ENCODE results near the gene UACA. TPM values are rescaled to one million over a fixed set of nuclear protein-coding genes. Genes with fewer than 3 reads are reported as not detected.
A peak's percentile ranks its signal among the peaks of the same experiment; 100 is the strongest.

The UACA gene
- total and polyA plus RNA-seq, 4 experiments from 2014 or later = 0.15 to 0.40 (median 0.28) TPM; not detected in 1

DNA sequence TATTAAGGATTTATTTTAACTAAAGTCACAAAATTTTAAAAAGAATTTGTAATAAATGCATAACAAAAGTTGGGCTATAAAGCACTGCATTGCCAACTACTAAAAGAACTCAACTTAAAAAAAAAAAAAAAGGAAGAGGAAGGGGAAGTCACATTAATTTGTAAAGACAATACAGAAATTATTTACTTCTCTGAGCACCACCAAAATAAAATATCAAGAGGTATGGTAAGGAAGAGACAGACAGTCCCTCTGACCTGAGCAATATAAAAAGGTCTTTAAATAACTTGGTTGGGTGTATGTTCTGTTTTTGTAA is 83.5 kb downstream of the UACA start:
- Mint-ChIP-seq H3K36me3 (no peaks in the 10 kb centered on the region), H3K4me3 (no peak overlapping the region), H3K27me3 (peaks cover 11 to 13% of the 10 kb centered on the region in 2 donors), H3K9me3 (no peaks in the 10 kb centered on the region), H3K4me1 (peaks cover 2 to 4% (median 3%) of the 10 kb centered on the region in 4 donors), H3K27ac (no peak overlapping the region)
- no peak overlapping the region for H3K4me3 ChIP-seq (ENCODE audit: low read length in 2 of 2)
- H3K9me3 ChIP-seq (ENCODE audit: control insufficient read depth in 1 of 2, low read length in 2 of 2) = no peaks in the 10 kb centered on the region
- H3K36me3 ChIP-seq (ENCODE audit: insufficient read depth, low read length) = no peaks in the 10 kb centered on the region
- no peaks in the 10 kb centered on the region for H3K4me1 ChIP-seq (ENCODE audit: insufficient read depth, low read length)
- H3K27me3 ChIP-seq (ENCODE audit: insufficient read depth, low read length) = peaks cover 3% of the 10 kb centered on the region
- ChIA-PET CTCF (ENCODE audit: partially characterized antibody) (interaction anchor here (0.8 to 5.3 kb wide), 6 partner anchors 11 to 133 kb away, joined by 3 to 65 read pairs (median 3); no protein-coding TSS in a partner anchor), POLR2A (ENCODE audit: partially characterized antibody) (no interaction called here)
- DNase-seq = no peak
- H3K27ac ChIP-seq (ENCODE audit: low read depth, low read length) = no peak overlapping the region
- intact Hi-C loops (cut with micrococcal nuclease) = loop anchor here (10.0 kb wide), 2 partner anchors 45 to 125 kb away; no protein-coding TSS in a partner anchor

GRCh38 chr15:70672081-70672480 is 91.3 kb downstream of the UACA start:
- peak overlapping the region in 5 of 7 donors; percentile 12 to 82 (median 16) for H3K27ac Mint-ChIP-seq
- Histone ChIP-seq H3K9me3 (ENCODE audit: control insufficient read depth in 1 of 2, low read length in 2 of 2) (no peaks in the 10 kb centered on the region), H3K27ac (ENCODE audit: low read depth, low read length) (no peak overlapping the region), H3K27me3 (ENCODE audit: insufficient read depth, low read length) (no peaks in the 10 kb centered on the region), H3K4me3 (ENCODE audit: low read length in 2 of 2) (no peak overlapping the region), H3K4me1 (ENCODE audit: insufficient read depth, low read length) (peaks cover 26% of the 10 kb centered on the region), H3K36me3 (ENCODE audit: insufficient read depth, low read length) (no peaks in the 10 kb centered on the region)
- CTCF ChIA-PET (ENCODE audit: partially characterized antibody) = interaction anchor here (2.7 to 4.2 kb wide), 3 partner anchors 10 to 140 kb away, joined by 15 to 43 read pairs (median 17); no protein-coding TSS in a partner anchor
- peak in 4 of 5 donors; percentile 68 to 78 (median 72) for DNase-seq
- intact Hi-C loops (cut with micrococcal nuclease) = loop anchor here (10.0 kb wide), 2 partner anchors 53 to 117 kb away; no protein-coding TSS in a partner anchor
- peak overlapping the region; percentile 2 to 65 (median 49) for H3K4me3 Mint-ChIP-seq
- H3K36me3 Mint-ChIP-seq = no peaks in the 10 kb centered on the region
- peaks cover 15 to 25% (median 18%) of the 10 kb centered on the region in 4 donors for H3K4me1 Mint-ChIP-seq
- POLR2A ChIA-PET (ENCODE audit: partially characterized antibody) = interaction anchor here (0.9 to 1.4 kb wide), 4 partner anchors 51 to 1219 kb away, joined by 3 to 4 read pairs (median 3); partner anchors contain the start of gene RPLP1
- H3K9me3 Mint-ChIP-seq = no peaks in the 10 kb centered on the region
- peaks cover 2 to 3% of the 10 kb centered on the region in 2 donors for H3K27me3 Mint-ChIP-seq

GRCh38 chr15:70670680-70671079 is 92.7 kb downstream of the UACA start:
- peaks cover 26% of the 10 kb centered on the region for H3K4me1 ChIP-seq (ENCODE audit: insufficient read depth, low read length)
- no peaks in the 10 kb centered on the region for H3K36me3 Mint-ChIP-seq
- ChIA-PET CTCF (ENCODE audit: partially characterized antibody) (interaction anchor here (5.4 kb wide), 1 partner anchor 52 kb away, joined by 36 read pairs; no protein-coding TSS in a partner anchor), POLR2A (ENCODE audit: partially characterized antibody) (interaction anchor here (1.0 kb wide), 1 partner anchor 10 kb away, joined by 3 read pairs; no protein-coding TSS in a partner anchor)
- H3K9me3 ChIP-seq (ENCODE audit: control insufficient read depth in 1 of 2, low read length in 2 of 2) = no peaks in the 10 kb centered on the region
- intact Hi-C loops (cut with micrococcal nuclease) = loop anchor here (2.0 to 10.0 kb wide), 3 partner anchors 54 to 142 kb away; no protein-coding TSS in a partner anchor
- no peak overlapping the region for H3K27ac ChIP-seq (ENCODE audit: low read depth, low read length)
- H3K36me3 ChIP-seq (ENCODE audit: insufficient read depth, low read length) = no peaks in the 10 kb centered on the region
- no peaks in the 10 kb centered on the region for H3K27me3 ChIP-seq (ENCODE audit: insufficient read depth, low read length)
- no peaks in the 10 kb centered on the region for H3K9me3 Mint-ChIP-seq
- DNase-seq = peak in 2 of 5 donors; percentile 14 to 18
- no peak overlapping the region for H3K4me3 ChIP-seq (ENCODE audit: low read length in 2 of 2)
- no peak overlapping the region for H3K27ac Mint-ChIP-seq
- H3K4me3 Mint-ChIP-seq = no peak overlapping the region
- H3K27me3 Mint-ChIP-seq = peaks cover 2 to 5% of the 10 kb centered on the region in 2 donors
- H3K4me1 Mint-ChIP-seq = peaks cover 15 to 25% (median 18%) of the 10 kb centered on the region in 4 donors

GRCh38 chr15:70669966-70670658 is 93.2 kb downstream of the UACA start:
- ChIA-PET POLR2A (ENCODE audit: partially characterized antibody) (interaction anchor here (0.6 to 1.3 kb wide), 3 partner anchors 9 to 135 kb away, joined by 3 read pairs; no protein-coding TSS in a partner anchor), CTCF (ENCODE audit: partially characterized antibody) (interaction anchor here (1.0 to 5.4 kb wide), 2 partner anchors 53 to 141 kb away, joined by 3 to 36 read pairs; no protein-coding TSS in a partner anchor)
- Histone ChIP-seq H3K27ac (ENCODE audit: low read depth, low read length) (no peak overlapping the region), H3K9me3 (ENCODE audit: control insufficient read depth in 1 of 2, low read length in 2 of 2) (no peaks in the 10 kb centered on the region), H3K4me1 (ENCODE audit: insufficient read depth, low read length) (peaks cover 26% of the 10 kb centered on the region), H3K36me3 (ENCODE audit: insufficient read depth, low read length) (no peaks in the 10 kb centered on the region), H3K4me3 (ENCODE audit: low read length in 2 of 2) (no peak overlapping the region), H3K27me3 (ENCODE audit: insufficient read depth, low read length) (no peaks in the 10 kb centered on the region)
- peaks cover 15 to 25% (median 18%) of the 10 kb centered on the region in 4 donors for H3K4me1 Mint-ChIP-seq
- H3K27ac Mint-ChIP-seq = no peak overlapping the region
- intact Hi-C loops (cut with micrococcal nuclease) = loop anchor here (2.0 to 10.0 kb wide), 3 partner anchors 55 to 143 kb away; no protein-coding TSS in a partner anchor
- no peaks in the 10 kb centered on the region for H3K36me3 Mint-ChIP-seq
- no peak overlapping the region for H3K4me3 Mint-ChIP-seq
- no peaks in the 10 kb centered on the region for H3K9me3 Mint-ChIP-seq
- peaks cover 2 to 5% of the 10 kb centered on the region in 2 donors for H3K27me3 Mint-ChIP-seq
- DNase-seq = no peak

DNA sequence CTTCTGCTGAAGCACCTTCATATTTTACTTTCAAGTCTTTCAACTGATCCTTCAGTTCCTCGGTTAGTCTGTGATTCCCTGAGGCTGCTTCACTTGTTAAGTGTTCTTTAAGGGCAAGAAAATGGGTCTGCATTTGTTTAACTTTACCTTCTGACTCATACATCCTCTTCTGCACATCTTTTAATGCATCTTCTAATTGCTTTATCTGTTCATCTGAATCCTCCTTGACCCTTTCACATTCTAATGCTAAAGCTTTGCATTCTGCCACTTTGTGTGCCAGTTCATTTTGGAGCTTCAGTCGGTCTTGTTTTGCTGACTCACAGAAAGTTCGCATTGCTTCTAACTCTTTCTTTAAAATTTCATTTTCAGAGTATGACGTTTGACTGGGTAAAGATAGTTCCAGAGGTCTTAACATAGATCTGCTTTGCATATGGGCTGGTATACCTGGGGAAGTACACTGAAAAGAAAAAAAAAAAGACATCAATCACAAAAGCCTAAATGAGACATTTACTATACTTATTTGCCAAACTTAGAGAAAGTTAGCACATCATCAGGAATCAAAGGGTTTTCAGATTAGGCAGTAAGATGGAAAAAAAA is 94.3 kb downstream of the UACA start:
- Mint-ChIP-seq H3K9me3 (no peaks in the 10 kb centered on the region), H3K27ac (no peak overlapping the region), H3K4me3 (no peak overlapping the region), H3K36me3 (no peaks in the 10 kb centered on the region), H3K27me3 (peaks cover 2 to 5% of the 10 kb centered on the region in 2 donors), H3K4me1 (peaks cover 15 to 25% (median 18%) of the 10 kb centered on the region in 4 donors)
- no peaks in the 10 kb centered on the region for H3K27me3 ChIP-seq (ENCODE audit: insufficient read depth, low read length)
- intact Hi-C loops (cut with micrococcal nuclease) = no loop called here
- no peaks in the 10 kb centered on the region for H3K36me3 ChIP-seq (ENCODE audit: insufficient read depth, low read length)
- POLR2A ChIA-PET (ENCODE audit: partially characterized antibody) = interaction anchor here (0.6 to 1.3 kb wide), 2 partner anchors 61 to 134 kb away, joined by 3 read pairs; no protein-coding TSS in a partner anchor
- H3K27ac ChIP-seq (ENCODE audit: low read depth, low read length) = no peak overlapping the region
- H3K4me3 ChIP-seq (ENCODE audit: low read length in 2 of 2) = no peak overlapping the region
- H3K4me1 ChIP-seq (ENCODE audit: insufficient read depth, low read length) = peaks cover 26% of the 10 kb centered on the region
- CTCF ChIA-PET (ENCODE audit: partially characterized antibody) = interaction anchor here (1.1 to 5.4 kb wide), 4 partner anchors 11 to 142 kb away, joined by 3 to 36 read pairs (median 4); no protein-coding TSS in a partner anchor
- DNase-seq = no peak
- no peaks in the 10 kb centered on the region for H3K9me3 ChIP-seq (ENCODE audit: control insufficient read depth in 1 of 2, low read length in 2 of 2)

- CTCF ChIA-PET (ENCODE audit: partially characterized antibody) = interaction anchor here (5.4 kb wide), 1 partner anchor 57 kb away, joined by 36 read pairs; no protein-coding TSS in a partner anchor
- intact Hi-C loops (cut with micrococcal nuclease) = no loop called here
Observed at GRCh38 chr15:70665599-70665998, 97.8 kb downstream of the UACA start.

More at GRCh38 chr15:70665599-70665998, 97.8 kb downstream of the UACA start:
- H3K4me1 Mint-ChIP-seq = peaks cover under 1 to 3% (median 2%) of the 10 kb centered on the region in 4 donors
- no peaks in the 10 kb centered on the region for H3K4me1 ChIP-seq (ENCODE audit: insufficient read depth, low read length)
- H3K27ac ChIP-seq (ENCODE audit: low read depth, low read length) = no peak overlapping the region
- no peak for DNase-seq
- H3K36me3 Mint-ChIP-seq = no peaks in the 10 kb centered on the region
- H3K27ac Mint-ChIP-seq = no peak overlapping the region
- H3K27me3 Mint-ChIP-seq = peaks cover 2 to 5% of the 10 kb centered on the region in 2 donors
- POLR2A ChIA-PET (ENCODE audit: partially characterized antibody) = no interaction called here
- no peaks in the 10 kb centered on the region for H3K36me3 ChIP-seq (ENCODE audit: insufficient read depth, low read length)
- H3K9me3 ChIP-seq (ENCODE audit: control insufficient read depth in 1 of 2, low read length in 2 of 2) = no peaks in the 10 kb centered on the region
- no peak overlapping the region for H3K4me3 Mint-ChIP-seq
- no peak overlapping the region for H3K4me3 ChIP-seq (ENCODE audit: low read length in 2 of 2)
- no peaks in the 10 kb centered on the region for H3K27me3 ChIP-seq (ENCODE audit: insufficient read depth, low read length)
- peaks cover 0 to 6% (median 0%) of the 10 kb centered on the region in 8 donors for H3K9me3 Mint-ChIP-seq
